Raji (cell line): ENCODE measurements around the gene ASMTL.
A peak's percentile ranks its signal among the peaks of the same experiment; 100 is the strongest.

Source experiments
- POLR2A ChIP-seq: IDR thresholded peaks from 2 replicates; pipeline ENCODE4 v1.6.1; 2011; ENCODE audit warnings: low read depth, low read length, control low read depth; ENCODE audit not compliant: insufficient read depth

ASMTL gene, protein sequence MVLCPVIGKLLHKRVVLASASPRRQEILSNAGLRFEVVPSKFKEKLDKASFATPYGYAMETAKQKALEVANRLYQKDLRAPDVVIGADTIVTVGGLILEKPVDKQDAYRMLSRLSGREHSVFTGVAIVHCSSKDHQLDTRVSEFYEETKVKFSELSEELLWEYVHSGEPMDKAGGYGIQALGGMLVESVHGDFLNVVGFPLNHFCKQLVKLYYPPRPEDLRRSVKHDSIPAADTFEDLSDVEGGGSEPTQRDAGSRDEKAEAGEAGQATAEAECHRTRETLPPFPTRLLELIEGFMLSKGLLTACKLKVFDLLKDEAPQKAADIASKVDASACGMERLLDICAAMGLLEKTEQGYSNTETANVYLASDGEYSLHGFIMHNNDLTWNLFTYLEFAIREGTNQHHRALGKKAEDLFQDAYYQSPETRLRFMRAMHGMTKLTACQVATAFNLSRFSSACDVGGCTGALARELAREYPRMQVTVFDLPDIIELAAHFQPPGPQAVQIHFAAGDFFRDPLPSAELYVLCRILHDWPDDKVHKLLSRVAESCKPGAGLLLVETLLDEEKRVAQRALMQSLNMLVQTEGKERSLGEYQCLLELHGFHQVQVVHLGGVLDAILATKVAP

DNA sequence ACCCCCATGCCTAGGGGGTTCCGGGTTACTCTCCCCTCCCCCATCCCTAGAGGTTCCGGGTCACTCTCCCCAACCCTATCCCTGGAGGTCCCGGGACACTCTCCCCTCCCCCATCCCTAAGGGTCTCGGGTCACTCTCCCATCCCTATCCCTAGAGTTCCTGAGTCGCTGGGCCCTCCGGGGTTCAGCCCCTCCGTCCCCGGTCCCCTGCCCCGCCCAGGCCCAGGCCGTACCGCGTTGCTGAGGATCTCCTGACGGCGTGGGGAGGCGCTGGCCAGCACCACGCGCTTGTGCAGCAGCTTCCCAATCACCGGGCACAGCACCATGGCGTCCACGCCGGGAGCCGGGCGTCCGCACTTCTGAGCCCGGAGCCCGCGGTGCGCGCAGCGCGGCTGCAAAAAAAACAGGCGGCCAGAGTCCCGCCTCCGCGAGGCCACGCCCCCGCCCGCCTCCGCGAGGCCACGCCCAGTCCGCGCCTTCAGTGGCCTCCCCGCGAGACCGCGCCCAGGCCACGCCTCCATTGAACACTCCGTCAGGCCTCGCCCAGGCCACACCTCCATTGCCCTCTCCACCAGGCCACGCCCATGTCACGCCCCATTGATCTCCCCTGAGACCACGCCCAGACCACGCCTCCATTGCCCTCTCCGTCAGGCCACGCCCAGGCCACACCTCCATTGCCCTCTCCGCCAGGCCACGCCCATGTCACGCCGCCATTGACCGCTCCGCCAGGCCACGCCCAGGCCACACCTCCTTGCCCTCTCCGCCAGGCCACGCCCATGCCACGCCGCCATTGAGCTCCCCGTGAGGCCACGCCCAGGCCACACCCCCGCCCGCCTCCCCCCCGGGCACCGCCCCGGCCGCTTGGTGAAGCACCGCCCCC is at the start of gene ASMTL:
ASMTL (minus strand) TSS at position 394 of the 879 bp plus-strand sequence; CDS start at position 325, 69 bp downstream.
- TF ChIP-seq POLR2A = peak; percentile 93

DNA sequence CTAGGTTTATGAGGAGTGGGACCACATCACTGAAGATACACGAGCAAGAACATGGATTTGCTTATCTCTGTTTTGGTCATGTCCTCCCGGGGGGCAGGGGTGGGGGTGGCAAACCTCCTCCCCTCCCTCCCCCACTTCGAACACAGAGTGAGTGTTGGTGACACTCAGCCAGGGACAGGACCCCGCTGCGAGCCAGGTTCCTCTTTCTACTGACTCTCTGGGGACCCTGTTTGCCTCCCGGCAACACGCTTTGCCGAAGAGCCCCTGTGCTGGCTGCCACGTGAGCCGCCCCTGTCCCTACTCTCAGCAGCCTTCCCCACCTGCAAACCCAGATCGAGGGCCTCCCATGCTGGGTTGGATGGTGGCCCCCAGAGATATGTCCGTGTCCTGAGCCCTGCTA is 49.5 kb upstream of the ASMTL start:
- peak; percentile 51; the same call in 1 of the 2 replicates for TF ChIP-seq POLR2A

DNA sequence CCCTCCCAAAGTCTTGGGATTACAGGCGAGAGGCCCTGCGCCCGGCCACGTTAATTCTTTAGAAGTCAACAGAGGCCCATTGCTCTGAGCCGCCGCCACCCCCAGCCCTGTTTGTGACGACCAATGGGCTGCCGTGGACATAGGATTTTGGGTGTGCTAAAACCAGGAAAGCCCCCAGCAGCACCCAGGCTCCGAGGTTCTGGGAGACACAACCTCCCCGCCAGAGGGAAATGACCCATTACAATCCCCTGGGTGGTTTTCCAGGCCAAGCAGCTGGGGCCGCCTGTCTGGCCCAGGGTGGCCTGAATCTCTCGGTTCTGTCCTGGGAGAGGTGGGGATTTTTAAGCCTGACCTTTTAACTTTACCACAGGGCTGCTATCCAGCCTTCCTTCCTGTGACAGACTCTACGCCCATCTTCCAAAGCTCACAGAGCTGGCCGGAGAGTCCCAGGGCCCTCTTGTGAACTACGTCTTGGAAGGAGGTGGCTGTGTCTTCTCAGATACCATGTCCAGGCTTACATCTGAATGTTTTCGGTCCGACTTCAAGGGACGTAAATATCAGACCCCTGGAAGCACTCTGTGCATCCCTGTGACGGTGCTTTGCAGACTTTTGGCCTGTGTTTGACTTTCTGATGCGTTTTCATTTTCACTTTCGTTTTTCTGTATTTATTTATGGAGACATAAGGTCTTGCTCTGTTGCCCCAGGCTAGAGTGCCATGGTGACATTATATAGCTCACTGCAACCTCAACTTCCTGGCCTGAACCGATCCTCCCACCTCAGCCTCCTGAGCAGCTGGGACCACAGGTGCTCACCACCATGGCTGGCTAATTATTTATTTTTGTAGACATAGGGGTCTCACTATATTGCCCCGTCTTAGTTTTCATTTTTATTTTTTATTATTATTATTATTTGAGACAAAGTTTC is 48.3 kb upstream of the ASMTL start:
- TF ChIP-seq POLR2A = peak; percentile 27; the same call in 1 of the 2 replicates

DNA sequence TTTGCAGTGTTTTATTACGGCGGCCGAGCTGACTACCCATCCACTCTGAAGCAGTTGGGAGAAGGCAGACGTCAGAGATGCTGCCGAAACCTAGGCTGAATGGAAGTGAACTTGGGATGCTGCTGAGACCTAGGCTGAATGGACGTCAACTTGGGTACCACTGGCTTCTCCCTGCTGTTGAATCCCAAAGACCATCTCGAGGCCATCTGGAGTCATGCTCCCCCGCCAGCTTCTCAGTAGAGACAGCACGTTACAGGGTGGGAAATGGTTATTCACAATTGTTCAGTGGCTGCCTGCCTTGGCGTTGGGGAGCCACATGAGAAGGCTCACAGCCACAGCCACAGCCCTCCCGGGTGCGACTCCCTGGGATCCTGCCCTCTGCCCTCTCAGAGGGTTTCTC is 43.4 kb upstream of the ASMTL start:
- TF ChIP-seq POLR2A = no peak

- no peak for TF ChIP-seq POLR2A
Measured at GRCh38 chrX:1493877-1494510, 41.3 kb upstream of the ASMTL start.

DNA sequence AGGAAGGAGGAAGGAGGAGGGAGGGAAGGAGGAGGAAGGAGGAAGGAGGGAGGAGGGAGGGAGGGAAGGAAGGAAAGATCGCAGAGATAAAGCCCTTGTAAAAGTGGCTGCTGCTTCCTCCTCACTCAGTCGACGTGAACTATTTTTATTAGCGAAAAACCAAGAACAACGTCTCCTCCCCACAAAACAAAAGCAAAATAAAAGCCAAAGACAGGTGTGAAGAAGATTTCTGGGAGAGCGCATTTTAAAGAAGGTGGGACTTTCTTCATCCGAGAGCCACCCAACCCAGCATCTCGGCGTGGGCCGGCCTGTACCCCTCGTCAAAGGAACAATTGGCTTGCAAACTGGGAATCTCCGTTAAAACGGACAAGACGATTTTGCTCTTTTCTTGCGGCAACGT is 40.7 kb upstream of the ASMTL start:
- TF ChIP-seq POLR2A = no peak

DNA sequence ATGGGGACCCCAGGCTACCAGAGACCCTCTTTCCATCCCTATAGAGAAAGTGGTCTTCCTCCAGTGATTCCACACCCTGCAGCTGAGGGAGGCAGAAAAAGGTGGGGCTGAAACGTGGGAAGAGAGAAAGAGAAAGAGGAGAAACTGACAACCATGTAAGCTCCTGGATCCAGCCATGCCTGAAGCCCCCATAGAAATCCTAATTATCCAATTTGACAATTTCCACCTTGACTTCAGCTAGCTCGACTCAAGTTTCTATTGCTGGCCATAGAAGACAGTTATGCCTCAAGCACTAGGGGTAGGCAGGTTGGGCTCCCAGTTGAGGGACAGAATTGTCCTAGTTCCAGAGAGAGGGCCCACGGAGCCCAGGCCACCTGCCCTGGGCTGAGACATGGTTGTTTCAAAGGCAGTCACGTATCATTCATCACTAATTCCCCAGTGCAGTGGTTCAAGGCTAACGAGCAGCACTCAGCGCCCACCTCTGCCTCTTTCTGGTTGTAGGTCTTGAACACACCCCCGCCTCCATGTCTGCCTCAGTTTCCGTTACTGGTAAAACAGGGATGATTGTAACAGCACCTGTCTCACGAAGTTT is 39.8 kb upstream of the ASMTL start:
- TF ChIP-seq POLR2A = no peak

- no peak for TF ChIP-seq POLR2A
Measured at GRCh38 chrX:1491851-1492349, 39.2 kb upstream of the ASMTL start.

DNA sequence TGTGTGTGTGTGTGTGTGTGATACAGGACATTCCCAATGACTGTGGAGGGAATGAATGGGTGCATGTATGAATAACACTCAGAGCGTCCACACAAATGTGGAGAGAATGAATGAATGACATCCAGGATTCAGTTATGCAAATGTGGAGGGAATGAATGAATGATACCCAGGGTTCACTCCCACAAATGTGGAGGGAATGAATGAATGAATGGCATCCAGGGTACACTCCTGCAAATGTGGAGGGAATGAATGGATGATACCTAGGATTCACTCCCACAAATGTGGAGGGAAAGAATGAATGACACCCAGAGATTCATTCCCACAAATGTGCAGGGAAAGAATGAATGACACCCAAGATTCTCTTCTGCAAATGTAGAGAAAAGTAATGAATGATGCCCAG is 36.0 kb upstream of the ASMTL start:
- no peak for TF ChIP-seq POLR2A

- no peak for TF ChIP-seq POLR2A
Measured at GRCh38 chrX:1488141-1488540, 35.4 kb upstream of the ASMTL start.

- no peak for TF ChIP-seq POLR2A
Measured at GRCh38 chrX:1487401-1487800, 34.7 kb upstream of the ASMTL start.

DNA sequence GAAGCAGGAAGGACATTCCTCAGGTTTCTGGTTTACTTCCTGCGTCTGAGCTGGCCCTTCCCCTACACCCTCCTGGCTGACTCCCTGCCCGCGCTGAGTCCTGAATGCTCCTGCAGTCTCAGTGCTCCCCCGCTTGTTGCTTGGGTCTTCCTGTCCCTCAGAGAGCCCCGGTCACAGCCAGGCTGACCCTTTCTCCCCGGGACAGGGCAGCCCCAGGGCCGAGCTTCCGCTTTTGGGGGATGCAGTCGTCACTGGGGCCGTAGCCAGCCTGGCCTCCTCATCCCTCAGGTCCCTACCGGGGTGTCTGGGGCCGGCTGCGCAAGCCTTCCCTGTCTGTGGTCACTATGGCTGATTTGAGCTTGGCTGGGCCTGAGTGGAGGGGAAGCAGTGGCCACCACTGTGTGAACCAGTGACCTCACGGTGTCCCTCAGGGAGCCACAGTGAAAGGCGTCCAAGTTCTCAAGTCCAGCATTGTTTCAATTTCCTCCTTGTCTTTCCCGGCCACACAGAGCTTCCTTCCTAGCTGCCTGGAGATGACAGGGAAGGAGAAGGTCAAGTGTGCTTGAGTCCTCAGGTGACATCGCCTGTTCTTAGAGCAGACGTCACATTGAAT is 34.1 kb upstream of the ASMTL start:
- no peak for TF ChIP-seq POLR2A

DNA sequence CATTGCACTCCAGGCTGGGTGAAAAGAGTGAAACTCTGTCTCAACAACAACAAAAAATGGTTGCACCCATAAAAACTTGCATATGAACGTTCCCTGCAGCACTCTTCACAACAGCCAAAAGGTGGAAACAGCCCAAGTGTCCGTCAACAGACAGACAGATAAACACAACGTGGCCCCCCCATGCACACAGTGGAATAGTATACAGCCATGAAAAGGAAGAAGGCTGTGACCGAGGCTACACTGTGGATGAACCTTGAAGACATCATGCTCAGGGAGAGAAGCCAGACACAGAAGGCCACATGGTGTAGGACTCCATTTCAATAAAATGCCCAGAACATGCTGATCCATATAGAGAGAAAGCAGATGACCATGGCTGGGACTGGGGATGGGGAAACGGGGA is 33.5 kb upstream of the ASMTL start:
- TF ChIP-seq POLR2A = no peak
